Measurements from ENCODE around the gene UNC5CL. TPM values are rescaled to one million over a fixed set of nuclear protein-coding genes. Genes with fewer than 3 reads are reported as not detected.

UNC5CL gene
- total and polyA plus RNA-seq, 2 donors (not counting 1 experiment from before 2014, with no cell fraction given), result 0.01 to 0.17 TPM

- peak; percentile 46 to 47 for DNase-seq (ENCODE audit: low read depth in 2 of 2)
- no peak for TF ChIP-seq CTCF (conservative IDR thresholded peaks at IDR 0.05 in 1 of 2, IDR thresholded peaks at IDR 0.05 in 1 of 2; ENCODE audit: low read depth in 1 of 2, low read length in 2 of 2)
- TF ChIP-seq EZH2 (IDR thresholded peaks at IDR 0.05; ENCODE audit: low read length, missing control alignments), result no peak
Observed at GRCh38 chr6:41073968-41074691, 35.1 kb upstream of the UNC5CL start.

GRCh38 chr6:41073203-41073967 is 34.4 kb upstream of the UNC5CL start:
- DNase-seq (ENCODE audit: low read depth in 2 of 2), result peak; percentile 63 to 84
- no peaks in the 10 kb centered on the region for H4K20me1 ChIP-seq (ENCODE audit: control insufficient read depth, extremely low read depth, insufficient read depth, low read length)
- H3K9me3 ChIP-seq (ENCODE audit: control insufficient read depth, insufficient read depth, low read depth, low read length), result no peaks in the 10 kb centered on the region
- peak overlapping the region; percentile 75 to 88 (median 78) for H3K4me3 ChIP-seq (replicated peaks in 1 of 4; ENCODE audit: control extremely low read depth in 1 of 4, insufficient read depth in 1 of 4, low read depth in 3 of 4, low read length in 4 of 4)
- H2AFZ ChIP-seq (ENCODE audit: low read length), result peak overlapping the region; percentile 5
- H3K27ac ChIP-seq (ENCODE audit: insufficient read depth, low read length), result peak overlapping the region; percentile 94
- H3K4me2 ChIP-seq (ENCODE audit: extremely low read depth, insufficient read depth, low read length), result peak overlapping the region; percentile 82
- peaks cover 3% of the 10 kb centered on the region for H3K4me1 ChIP-seq (ENCODE audit: control insufficient read depth, extremely low read depth, insufficient read depth, low read length)
- H3K79me2 ChIP-seq (ENCODE audit: control insufficient read depth, insufficient read depth, low read length), result peaks cover 46% of the 10 kb centered on the region
- H3K9ac ChIP-seq (ENCODE audit: insufficient read depth, low read length), result peak overlapping the region; percentile 95
- H3K27me3 ChIP-seq (ENCODE audit: control insufficient read depth, insufficient read depth, low read length), result no peaks in the 10 kb centered on the region
- no peaks in the 10 kb centered on the region for H3K36me3 ChIP-seq (ENCODE audit: control insufficient read depth, insufficient read depth, low read length)
- TF ChIP-seq CTCF (conservative IDR thresholded peaks at IDR 0.05 in 1 of 2, IDR thresholded peaks at IDR 0.05 in 1 of 2; ENCODE audit: low read depth in 1 of 2, low read length in 2 of 2), result peak; percentile 10 to 18
- no peak for TF ChIP-seq EZH2 (IDR thresholded peaks at IDR 0.05; ENCODE audit: low read length, missing control alignments)

More at GRCh38 chr6:41073968-41074691, 35.1 kb upstream of the UNC5CL start:
- Histone ChIP-seq H3K4me1 (ENCODE audit: control insufficient read depth, extremely low read depth, insufficient read depth, low read length) (peaks cover 3% of the 10 kb centered on the region), H3K9ac (ENCODE audit: insufficient read depth, low read length) (peak overlapping the region; percentile 95), H3K36me3 (ENCODE audit: control insufficient read depth, insufficient read depth, low read length) (peaks cover 1% of the 10 kb centered on the region), H3K4me2 (ENCODE audit: extremely low read depth, insufficient read depth, low read length) (peak overlapping the region; percentile 82), H4K20me1 (ENCODE audit: control insufficient read depth, extremely low read depth, insufficient read depth, low read length) (no peaks in the 10 kb centered on the region), H3K27ac (ENCODE audit: insufficient read depth, low read length) (peak overlapping the region; percentile 94), H3K27me3 (ENCODE audit: control insufficient read depth, insufficient read depth, low read length) (no peaks in the 10 kb centered on the region), H2AFZ (ENCODE audit: low read length) (peak overlapping the region; percentile 5), H3K4me3 (replicated peaks in 1 of 4; ENCODE audit: control extremely low read depth in 1 of 4, insufficient read depth in 1 of 4, low read depth in 3 of 4, low read length in 4 of 4) (peak overlapping the region; percentile 75 to 88 (median 78)), H3K79me2 (ENCODE audit: control insufficient read depth, insufficient read depth, low read length) (peaks cover 53% of the 10 kb centered on the region), H3K9me3 (ENCODE audit: control insufficient read depth, insufficient read depth, low read depth, low read length) (no peaks in the 10 kb centered on the region)

GRCh38 chr6:41072836-41073202 is 33.8 kb upstream of the UNC5CL start, which contains the start of gene NFYA:
TSS of gene NFYA (plus strand) at chr6:41072974. CDS start at chr6:41079090, 6,116 bp downstream.
- H3K36me3 ChIP-seq (ENCODE audit: control insufficient read depth, insufficient read depth, low read length), result no peaks in the 10 kb centered on the region
- peak within 1 kb of the TSS; percentile 78 to 98 (median 84) for H3K4me3 ChIP-seq (replicated peaks in 1 of 4; ENCODE audit: control extremely low read depth in 1 of 4, insufficient read depth in 1 of 4, low read depth in 3 of 4, low read length in 4 of 4)
- H3K27ac ChIP-seq (ENCODE audit: insufficient read depth, low read length), result peak within 1 kb of the TSS; percentile 94
- no peaks in the 10 kb centered on the region for H4K20me1 ChIP-seq (ENCODE audit: control insufficient read depth, extremely low read depth, insufficient read depth, low read length)
- peak in 1 of 2 donors; percentile 100 for DNase-seq (ENCODE audit: low read depth in 2 of 2)
- no peaks in the 10 kb centered on the region for H3K9me3 ChIP-seq (ENCODE audit: control insufficient read depth, insufficient read depth, low read depth, low read length)
- H2AFZ ChIP-seq (ENCODE audit: low read length), result peak within 1 kb of the TSS; percentile 82
- H3K4me1 ChIP-seq (ENCODE audit: control insufficient read depth, extremely low read depth, insufficient read depth, low read length), result peaks cover 3% of the 10 kb centered on the region
- TF ChIP-seq CTCF (conservative IDR thresholded peaks at IDR 0.05 in 1 of 2, IDR thresholded peaks at IDR 0.05 in 1 of 2; ENCODE audit: low read depth in 1 of 2, low read length in 2 of 2) (no peak), EZH2 (IDR thresholded peaks at IDR 0.05; ENCODE audit: low read length, missing control alignments) (no peak)
- H3K27me3 ChIP-seq (ENCODE audit: control insufficient read depth, insufficient read depth, low read length), result no peaks in the 10 kb centered on the region
- peaks cover 41% of the 10 kb centered on the region for H3K79me2 ChIP-seq (ENCODE audit: control insufficient read depth, insufficient read depth, low read length)
- H3K4me2 ChIP-seq (ENCODE audit: extremely low read depth, insufficient read depth, low read length), result peak within 1 kb of the TSS; percentile 85
- peak within 1 kb of the TSS; percentile 95 for H3K9ac ChIP-seq (ENCODE audit: insufficient read depth, low read length)

Data from fibroblast of lung (primary cell).